ENCODE data around the gene TMTC1.

Gene TMTC1

GRCh38 chr12:29759950-29760349 is 23.8 kb downstream of the TMTC1 start:
- H3K27me3 ChIP-seq = no peaks in the 10 kb centered on the region
- no peak for TF ChIP-seq CTCF (IDR thresholded peaks at IDR 0.05; ENCODE audit: low read depth, low read length)

GRCh38 chr12:29756741-29757390 is 26.9 kb downstream of the TMTC1 start:
- no peak for TF ChIP-seq CTCF (IDR thresholded peaks at IDR 0.05; ENCODE audit: low read depth, low read length)
- Histone ChIP-seq H3K9me3 (no peaks in the 10 kb centered on the region), H3K4me3 (ENCODE audit: low read depth, low read length) (no peak overlapping the region), H3K4me1 (peaks cover 6% of the 10 kb centered on the region), H3K27me3 (no peaks in the 10 kb centered on the region), H3K36me3 (no peaks in the 10 kb centered on the region; the same call in 1 of the 2 replicates)
- no peak for DNase-seq

More at GRCh38 chr12:29759950-29760349, 23.8 kb downstream of the TMTC1 start:
- Histone ChIP-seq H3K9me3 (no peaks in the 10 kb centered on the region), H3K36me3 (no peaks in the 10 kb centered on the region), H3K4me3 (ENCODE audit: low read depth, low read length) (no peak overlapping the region), H3K4me1 (no peaks in the 10 kb centered on the region)
- no peak for DNase-seq

GRCh38 chr12:29754235-29755189 is 29.2 kb downstream of the TMTC1 start:
- TF ChIP-seq CTCF (IDR thresholded peaks at IDR 0.05; ENCODE audit: low read depth, low read length) = no peak
- no peak for DNase-seq
- no peaks in the 10 kb centered on the region for H3K9me3 ChIP-seq
- peaks cover 6% of the 10 kb centered on the region for H3K4me1 ChIP-seq
- no peaks in the 10 kb centered on the region; the same call in 1 of the 2 replicates for H3K36me3 ChIP-seq
- H3K4me3 ChIP-seq (ENCODE audit: low read depth, low read length) = no peak overlapping the region
- H3K27me3 ChIP-seq = no peaks in the 10 kb centered on the region

- no peak for DNase-seq
- Histone ChIP-seq H3K9me3 (no peaks in the 10 kb centered on the region), H3K27me3 (no peaks in the 10 kb centered on the region), H3K36me3 (no peaks in the 10 kb centered on the region; the same call in 1 of the 2 replicates), H3K4me1 (peaks cover 6% of the 10 kb centered on the region), H3K4me3 (ENCODE audit: low read depth, low read length) (no peak overlapping the region)
- TF ChIP-seq CTCF (IDR thresholded peaks at IDR 0.05; ENCODE audit: low read depth, low read length) = no peak
Measured at GRCh38 chr12:29752121-29752520, 31.6 kb downstream of the TMTC1 start.

- TF ChIP-seq CTCF (IDR thresholded peaks at IDR 0.05; ENCODE audit: low read depth, low read length) = no peak
- Histone ChIP-seq H3K36me3 (no peaks in the 10 kb centered on the region; the same call in 1 of the 2 replicates), H3K27me3 (no peaks in the 10 kb centered on the region), H3K4me1 (peaks cover 6% of the 10 kb centered on the region), H3K4me3 (ENCODE audit: low read depth, low read length) (no peak overlapping the region), H3K9me3 (no peaks in the 10 kb centered on the region)
- no peak for DNase-seq
Measured at GRCh38 chr12:29751676-29752075, 32.1 kb downstream of the TMTC1 start.

GRCh38 chr12:29750928-29751220 is 32.9 kb downstream of the TMTC1 start:
- TF ChIP-seq CTCF (IDR thresholded peaks at IDR 0.05; ENCODE audit: low read depth, low read length) = no peak
- no peaks in the 10 kb centered on the region for H3K9me3 ChIP-seq
- no peak overlapping the region for H3K4me3 ChIP-seq (ENCODE audit: low read depth, low read length)
- no peaks in the 10 kb centered on the region for H3K27me3 ChIP-seq
- H3K36me3 ChIP-seq = no peaks in the 10 kb centered on the region; the same call in 1 of the 2 replicates
- peaks cover 6% of the 10 kb centered on the region for H3K4me1 ChIP-seq
- DNase-seq = no peak

Measured in BE2C (cell line).